DND-41 (cell line): ENCODE data around the gene CAMTA2.
"Not testable (repeated sequence)": the region's sequence is repeated elsewhere in the genome, so short reads cannot be mapped to it uniquely, and the experiment has no call there.

Source experiments
- EZH2 ChIP-seq: IDR thresholded peaks from 3 replicates; pipeline ENCODE4 v1.6.1; 2012; ENCODE audit warnings: borderline replicate concordance, low read depth, mild to moderate bottlenecking, moderate library complexity, low read length, inconsistent platforms; ENCODE audit not compliant: severe bottlenecking
- TF ChIP-seq, protein P1 (sequence below): IDR thresholded peaks from 2 replicates; pipeline ENCODE4 v1.5.1; 2012; ENCODE audit warnings: borderline replicate concordance, low read length, moderate library complexity, mild to moderate bottlenecking; ENCODE audit not compliant: poor library complexity, severe bottlenecking; ENCODE audit errors: extremely low read depth

DNA sequence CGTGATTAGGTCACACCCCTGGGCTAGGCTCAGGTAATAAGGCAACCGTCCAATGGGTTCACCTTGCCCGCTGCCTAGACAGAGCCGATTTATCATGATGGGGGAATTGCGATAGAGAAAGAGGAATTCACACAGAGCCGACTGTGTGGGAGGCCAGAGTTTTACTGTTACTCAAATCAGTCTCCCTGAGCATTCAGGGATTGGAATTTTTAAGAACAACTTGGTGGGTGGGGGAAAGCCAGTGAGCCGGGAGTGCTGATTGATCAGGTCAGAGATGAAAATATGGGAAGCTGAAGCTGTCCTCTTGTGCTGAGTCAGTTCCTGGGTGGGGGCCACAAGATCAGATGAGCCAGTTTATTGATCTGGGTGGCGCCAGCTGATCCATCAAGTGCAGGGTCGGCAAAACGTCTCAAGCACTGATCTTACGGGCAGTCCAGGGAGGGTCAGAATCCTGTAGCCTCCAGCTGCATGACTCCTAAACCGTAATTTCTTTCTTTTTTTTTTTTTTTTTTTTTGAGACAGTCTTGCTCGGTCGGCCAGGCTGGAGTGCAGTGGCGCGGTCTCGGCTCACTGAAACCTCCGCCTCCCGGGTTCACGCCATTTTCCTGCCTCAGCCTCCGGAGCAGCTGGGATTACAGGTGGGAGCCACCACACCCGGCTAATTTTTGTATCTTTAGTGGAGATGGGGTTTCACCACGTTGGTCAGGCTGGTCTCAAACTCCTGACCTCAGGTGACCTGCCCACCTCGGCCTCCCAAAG, 60.7 kb downstream of the CAMTA2 start:
- TF ChIP-seq EZH2 = not testable (repeated sequence)
- TF ChIP-seq, protein P1, sequence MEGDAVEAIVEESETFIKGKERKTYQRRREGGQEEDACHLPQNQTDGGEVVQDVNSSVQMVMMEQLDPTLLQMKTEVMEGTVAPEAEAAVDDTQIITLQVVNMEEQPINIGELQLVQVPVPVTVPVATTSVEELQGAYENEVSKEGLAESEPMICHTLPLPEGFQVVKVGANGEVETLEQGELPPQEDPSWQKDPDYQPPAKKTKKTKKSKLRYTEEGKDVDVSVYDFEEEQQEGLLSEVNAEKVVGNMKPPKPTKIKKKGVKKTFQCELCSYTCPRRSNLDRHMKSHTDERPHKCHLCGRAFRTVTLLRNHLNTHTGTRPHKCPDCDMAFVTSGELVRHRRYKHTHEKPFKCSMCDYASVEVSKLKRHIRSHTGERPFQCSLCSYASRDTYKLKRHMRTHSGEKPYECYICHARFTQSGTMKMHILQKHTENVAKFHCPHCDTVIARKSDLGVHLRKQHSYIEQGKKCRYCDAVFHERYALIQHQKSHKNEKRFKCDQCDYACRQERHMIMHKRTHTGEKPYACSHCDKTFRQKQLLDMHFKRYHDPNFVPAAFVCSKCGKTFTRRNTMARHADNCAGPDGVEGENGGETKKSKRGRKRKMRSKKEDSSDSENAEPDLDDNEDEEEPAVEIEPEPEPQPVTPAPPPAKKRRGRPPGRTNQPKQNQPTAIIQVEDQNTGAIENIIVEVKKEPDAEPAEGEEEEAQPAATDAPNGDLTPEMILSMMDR = not testable (repeated sequence)
